ENCODE measurements around the gene UBTD2.

UBTD2 gene

DNA sequence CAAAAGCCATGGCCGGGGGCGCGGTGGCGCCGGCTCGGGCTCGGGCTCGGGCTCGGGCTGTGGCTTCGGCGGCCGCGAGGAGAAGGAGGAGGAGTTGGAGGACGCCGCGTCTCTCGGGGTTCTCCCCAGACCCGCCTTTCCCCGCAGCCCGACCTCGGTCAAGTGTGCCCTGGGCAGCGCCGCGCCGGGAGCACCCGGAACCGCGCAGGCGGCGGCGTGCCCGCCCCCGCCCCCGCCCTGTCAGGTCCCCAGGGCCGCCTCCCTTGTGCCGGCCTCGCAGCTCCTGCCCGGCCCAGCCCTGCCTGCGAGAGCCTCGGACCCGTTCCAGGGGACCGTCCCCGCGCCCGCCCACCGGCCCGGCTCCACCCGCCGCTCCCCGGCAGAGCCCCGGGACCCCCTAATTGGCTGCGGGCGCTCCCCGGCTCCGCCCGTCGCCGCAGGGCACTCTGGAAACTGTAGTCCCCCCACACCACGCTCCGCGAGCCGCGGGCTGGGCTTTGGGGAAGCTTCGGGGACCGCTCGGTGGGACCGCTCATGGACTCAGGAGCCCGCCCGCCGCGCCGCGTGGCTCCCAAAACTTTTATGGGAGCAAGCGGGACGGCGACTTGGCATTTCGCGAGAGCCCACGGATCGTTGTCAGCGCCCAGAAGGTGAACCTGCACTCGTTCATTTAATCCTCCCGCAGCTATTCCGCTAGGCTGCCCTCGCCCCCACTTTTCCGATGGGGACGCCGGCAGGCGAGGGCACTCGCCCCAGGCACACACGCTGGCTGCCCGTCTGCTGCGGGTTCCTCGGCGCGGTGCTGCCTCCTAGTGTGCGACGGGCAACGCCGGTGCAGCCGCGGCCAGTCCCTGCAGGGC is 95.3 kb downstream of the UBTD2 start, which contains the start of gene STK10 (continued):
- TF ChIP-seq, protein P1, sequence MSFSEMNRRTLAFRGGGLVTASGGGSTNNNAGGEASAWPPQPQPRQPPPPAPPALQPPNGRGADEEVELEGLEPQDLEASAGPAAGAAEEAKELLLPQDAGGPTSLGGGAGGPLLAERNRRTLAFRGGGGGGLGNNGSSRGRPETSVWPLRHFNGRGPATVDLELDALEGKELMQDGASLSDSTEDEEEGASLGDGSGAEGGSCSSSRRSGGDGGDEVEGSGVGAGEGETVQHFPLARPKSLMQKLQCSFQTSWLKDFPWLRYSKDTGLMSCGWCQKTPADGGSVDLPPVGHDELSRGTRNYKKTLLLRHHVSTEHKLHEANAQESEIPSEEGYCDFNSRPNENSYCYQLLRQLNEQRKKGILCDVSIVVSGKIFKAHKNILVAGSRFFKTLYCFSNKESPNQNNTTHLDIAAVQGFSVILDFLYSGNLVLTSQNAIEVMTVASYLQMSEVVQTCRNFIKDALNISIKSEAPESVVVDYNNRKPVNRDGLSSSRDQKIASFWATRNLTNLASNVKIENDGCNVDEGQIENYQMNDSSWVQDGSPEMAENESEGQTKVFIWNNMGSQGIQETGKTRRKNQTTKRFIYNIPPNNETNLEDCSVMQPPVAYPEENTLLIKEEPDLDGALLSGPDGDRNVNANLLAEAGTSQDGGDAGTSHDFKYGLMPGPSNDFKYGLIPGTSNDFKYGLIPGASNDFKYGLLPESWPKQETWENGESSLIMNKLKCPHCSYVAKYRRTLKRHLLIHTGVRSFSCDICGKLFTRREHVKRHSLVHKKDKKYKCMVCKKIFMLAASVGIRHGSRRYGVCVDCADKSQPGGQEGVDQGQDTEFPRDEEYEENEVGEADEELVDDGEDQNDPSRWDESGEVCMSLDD (tag by site-specific recombination; IDR thresholded peaks at IDR 0.05) = peak; percentile 98
- TF ChIP-seq ZNF571 (tag by site-specific recombination; IDR thresholded peaks at IDR 0.05) = no peak
- TF ChIP-seq BCL11B (tag by site-specific recombination; IDR thresholded peaks at IDR 0.05; ENCODE audit: low read depth) = peak; percentile 71; the same call in 1 of the 2 replicates
- no peak for TF ChIP-seq ZNF274 (IDR thresholded peaks at IDR 0.05; ENCODE audit: low read length)
- TF ChIP-seq ZNF274 (tag by site-specific recombination; IDR thresholded peaks at IDR 0.05; ENCODE audit: borderline replicate concordance) = no peak
- peak; percentile 55 for TF ChIP-seq ZNF654 (tag by site-specific recombination; IDR thresholded peaks at IDR 0.05; ENCODE audit: low read depth)
- TF ChIP-seq ZNF391 (tag by site-specific recombination; IDR thresholded peaks at IDR 0.05; ENCODE audit: borderline replicate concordance, low read depth) = no peak; the same call in 1 of the 2 replicates
- TF ChIP-seq ZFP41 (tag by site-specific recombination; IDR thresholded peaks at IDR 0.05; ENCODE audit: borderline replicate concordance) = no peak
- TF ChIP-seq, protein P2, sequence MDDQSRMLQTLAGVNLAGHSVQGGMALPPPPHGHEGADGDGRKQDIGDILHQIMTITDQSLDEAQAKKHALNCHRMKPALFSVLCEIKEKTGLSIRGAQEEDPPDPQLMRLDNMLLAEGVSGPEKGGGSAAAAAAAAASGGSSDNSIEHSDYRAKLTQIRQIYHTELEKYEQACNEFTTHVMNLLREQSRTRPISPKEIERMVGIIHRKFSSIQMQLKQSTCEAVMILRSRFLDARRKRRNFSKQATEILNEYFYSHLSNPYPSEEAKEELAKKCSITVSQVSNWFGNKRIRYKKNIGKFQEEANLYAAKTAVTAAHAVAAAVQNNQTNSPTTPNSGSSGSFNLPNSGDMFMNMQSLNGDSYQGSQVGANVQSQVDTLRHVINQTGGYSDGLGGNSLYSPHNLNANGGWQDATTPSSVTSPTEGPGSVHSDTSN (CRISPR knock-in tag; IDR thresholded peaks at IDR 0.05) = no peak
- TF ChIP-seq ZNF433 (tag by site-specific recombination; IDR thresholded peaks at IDR 0.05; ENCODE audit: low read depth) = no peak
- TF ChIP-seq ZNF792 (tag by site-specific recombination; IDR thresholded peaks at IDR 0.05) = no peak
- TF ChIP-seq, protein P3, sequence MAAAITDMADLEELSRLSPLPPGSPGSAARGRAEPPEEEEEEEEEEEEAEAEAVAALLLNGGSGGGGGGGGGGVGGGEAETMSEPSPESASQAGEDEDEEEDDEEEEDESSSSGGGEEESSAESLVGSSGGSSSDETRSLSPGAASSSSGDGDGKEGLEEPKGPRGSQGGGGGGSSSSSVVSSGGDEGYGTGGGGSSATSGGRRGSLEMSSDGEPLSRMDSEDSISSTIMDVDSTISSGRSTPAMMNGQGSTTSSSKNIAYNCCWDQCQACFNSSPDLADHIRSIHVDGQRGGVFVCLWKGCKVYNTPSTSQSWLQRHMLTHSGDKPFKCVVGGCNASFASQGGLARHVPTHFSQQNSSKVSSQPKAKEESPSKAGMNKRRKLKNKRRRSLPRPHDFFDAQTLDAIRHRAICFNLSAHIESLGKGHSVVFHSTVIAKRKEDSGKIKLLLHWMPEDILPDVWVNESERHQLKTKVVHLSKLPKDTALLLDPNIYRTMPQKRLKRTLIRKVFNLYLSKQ (tag by site-specific recombination; IDR thresholded peaks at IDR 0.05; ENCODE audit: borderline replicate concordance) = no peak
- TF ChIP-seq, protein P4, sequence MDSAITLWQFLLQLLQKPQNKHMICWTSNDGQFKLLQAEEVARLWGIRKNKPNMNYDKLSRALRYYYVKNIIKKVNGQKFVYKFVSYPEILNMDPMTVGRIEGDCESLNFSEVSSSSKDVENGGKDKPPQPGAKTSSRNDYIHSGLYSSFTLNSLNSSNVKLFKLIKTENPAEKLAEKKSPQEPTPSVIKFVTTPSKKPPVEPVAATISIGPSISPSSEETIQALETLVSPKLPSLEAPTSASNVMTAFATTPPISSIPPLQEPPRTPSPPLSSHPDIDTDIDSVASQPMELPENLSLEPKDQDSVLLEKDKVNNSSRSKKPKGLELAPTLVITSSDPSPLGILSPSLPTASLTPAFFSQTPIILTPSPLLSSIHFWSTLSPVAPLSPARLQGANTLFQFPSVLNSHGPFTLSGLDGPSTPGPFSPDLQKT (IDR thresholded peaks at IDR 0.05; ENCODE audit: borderline replicate concordance, low read depth, low read length) = no peak
- no peak for TF ChIP-seq ZNF548 (tag by site-specific recombination; IDR thresholded peaks at IDR 0.05)
- TF ChIP-seq ZIC2 (tag by site-specific recombination; IDR thresholded peaks at IDR 0.05) = peak; percentile 92
- TF ChIP-seq ZBTB20 (tag by site-specific recombination; IDR thresholded peaks at IDR 0.05) = peak; percentile 56; the same call in 1 of the 2 replicates
- TF ChIP-seq ZNF10 (tag by site-specific recombination; IDR thresholded peaks at IDR 0.05) = peak; percentile 68
- TF ChIP-seq SCRT1 (tag by site-specific recombination; IDR thresholded peaks at IDR 0.05; ENCODE audit: borderline replicate concordance) = no peak
- no peak for TF ChIP-seq GLI4 (tag by site-specific recombination; IDR thresholded peaks at IDR 0.05)
- TF ChIP-seq KLF10 (tag by site-specific recombination; IDR thresholded peaks at IDR 0.05) = peak; percentile 49
- TF ChIP-seq FEZF1 (tag by site-specific recombination; IDR thresholded peaks at IDR 0.05) = no peak
- peak; percentile 83 for TF ChIP-seq ZBTB17 (tag by site-specific recombination; IDR thresholded peaks at IDR 0.05)
- peak; percentile 51; the same call in 1 of the 2 replicates for TF ChIP-seq GLIS1 (tag by site-specific recombination; IDR thresholded peaks at IDR 0.05)
- TF ChIP-seq TRIM28 (IDR thresholded peaks at IDR 0.05; ENCODE audit: borderline replicate concordance, low read length) = 0 out of 2 replicates have a peak, but pooled peaks have one; percentile 22
- TF ChIP-seq ZXDB (tag by site-specific recombination; IDR thresholded peaks at IDR 0.05) = peak; percentile 97
- TF ChIP-seq, protein P5, sequence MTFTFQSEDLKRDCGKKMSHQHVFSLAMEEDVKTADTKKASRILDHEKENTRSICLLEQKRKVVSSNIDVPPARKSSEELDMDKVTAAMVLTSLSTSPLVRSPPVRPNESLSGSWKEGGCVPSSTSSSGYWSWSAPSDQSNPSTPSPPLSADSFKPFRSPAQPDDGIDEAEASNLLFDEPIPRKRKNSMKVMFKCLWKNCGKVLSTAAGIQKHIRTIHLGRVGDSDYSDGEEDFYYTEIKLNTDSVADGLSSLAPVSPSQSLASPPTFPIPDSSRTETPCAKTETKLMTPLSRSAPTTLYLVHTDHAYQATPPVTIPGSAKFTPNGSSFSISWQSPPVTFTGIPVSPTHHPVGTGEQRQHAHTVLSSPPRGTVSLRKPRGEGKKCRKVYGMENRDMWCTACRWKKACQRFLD (tag by site-specific recombination; IDR thresholded peaks at IDR 0.05) = no peak
- no peak for TF ChIP-seq ZNF146 (tag by site-specific recombination; IDR thresholded peaks at IDR 0.05)
- no peak for TF ChIP-seq ZNF837 (tag by site-specific recombination; IDR thresholded peaks at IDR 0.05)
- TF ChIP-seq ZNF221 (tag by site-specific recombination; IDR thresholded peaks at IDR 0.05; ENCODE audit: borderline replicate concordance) = no peak
- TF ChIP-seq ZNF341 (tag by site-specific recombination; IDR thresholded peaks at IDR 0.05; ENCODE audit: low read depth) = peak; percentile 100
- 0 out of 2 replicates have a peak, but pooled peaks have one; percentile 21 for TF ChIP-seq ZSCAN16 (tag by site-specific recombination; IDR thresholded peaks at IDR 0.05)
- TF ChIP-seq ZNF76 (tag by site-specific recombination; IDR thresholded peaks at IDR 0.05; ENCODE audit: borderline replicate concordance, low read depth) = peak; percentile 68
